Cardiac muscle cell (in vitro differentiated cells and primary cell): ENCODE results near the gene GRIA3. TPM values are rescaled to one million over a fixed set of nuclear protein-coding genes. Genes with fewer than 3 reads are reported as not detected.

Experiments used
- DNase-seq, 2 donors: peaks; one replicate each; pipeline versions ENCODE4 v3.0.0 to v3.0.0-alpha.2; 2010 to 2017; ENCODE audit warnings: low read depth in 1 of 2, low spot score in 1 of 2
- H3K27ac ChIP-seq: fragments of 200-600 bp; sonication (generic); 2 replicates; pipeline ENCODE4 v1.5.1; 2016
- H3K27me3 ChIP-seq: fragments of 200-600 bp; sonication (generic); 2 replicates; pipeline ENCODE4 v1.6.0; 2016; ENCODE audit warnings: control low read depth
- H3K36me3 ChIP-seq: fragments of 200-600 bp; sonication (generic); 2 replicates; pipeline ENCODE4 v1.5.1; 2016; ENCODE audit warnings: control low read depth
- H3K4me1 ChIP-seq: fragments of 200-600 bp; sonication (generic); 2 replicates; pipeline ENCODE4 v1.8.1; 2017; ENCODE audit warnings: low read depth, mild to moderate bottlenecking, mixed run types
- H3K4me3 ChIP-seq: fragments of 200-600 bp; sonication (generic); 2 replicates; pipeline ENCODE4 v1.5.1; 2016; ENCODE audit warnings: mild to moderate bottlenecking
- H3K9me3 ChIP-seq: fragments of 200-600 bp; sonication (generic); 2 replicates; pipeline ENCODE4 v1.5.1; 2017; ENCODE audit warnings: low read depth, mild to moderate bottlenecking, control low read depth
- CTCF ChIP-seq: IDR thresholded peaks from 2 replicates; pipeline ENCODE4 v1.5.1; 2012; ENCODE audit warnings: low read depth, mild to moderate bottlenecking, low read length
- polyA plus RNA-seq: library from polyadenylated mRNA; unstranded; fragments of >200 nt; fragmentation: Nextera tagmentation; extraction: Ambion mirVana; gene quantifications from 2 replicates; pipeline ENCODE4 v1.2.1, GENCODE V29; 2016
- total RNA-seq: library from RNA; depleted of rRNA; stranded (reverse); fragments of >200 nt; gene quantifications from 2 replicates; pipeline ENCODE4 v1.2.3, GENCODE V29; 2016

Gene GRIA3
- total and polyA plus RNA-seq, 2 experiments from 2014 or later = 2.8 to 6.1 TPM

- Histone ChIP-seq H3K27me3 (no peaks in the 10 kb centered on the region), H3K4me1 (no peaks in the 10 kb centered on the region), H3K36me3 (no peaks in the 10 kb centered on the region), H3K4me3 (no peak overlapping the region), H3K9me3 (no peaks in the 10 kb centered on the region), H3K27ac (no peak overlapping the region)
- TF ChIP-seq CTCF = no peak
- DNase-seq = no peak
Observed at GRCh38 chrX:123330229-123330942, 146.3 kb downstream of the GRIA3 start.

GRCh38 chrX:123331349-123331748, 147.3 kb downstream of the GRIA3 start:
- no peaks in the 10 kb centered on the region for H3K27me3 ChIP-seq
- no peak for DNase-seq
- H3K9me3 ChIP-seq = no peaks in the 10 kb centered on the region
- no peak for TF ChIP-seq CTCF
- no peaks in the 10 kb centered on the region for H3K4me1 ChIP-seq
- H3K27ac ChIP-seq = no peak overlapping the region
- H3K4me3 ChIP-seq = no peak overlapping the region
- H3K36me3 ChIP-seq = no peaks in the 10 kb centered on the region

- H3K9me3 ChIP-seq = no peaks in the 10 kb centered on the region
- H3K36me3 ChIP-seq = no peaks in the 10 kb centered on the region
- TF ChIP-seq CTCF = no peak
- no peak overlapping the region for H3K27ac ChIP-seq
- no peak for DNase-seq
- no peaks in the 10 kb centered on the region for H3K27me3 ChIP-seq
- no peaks in the 10 kb centered on the region for H3K4me1 ChIP-seq
- no peak overlapping the region for H3K4me3 ChIP-seq
Observed at GRCh38 chrX:123331859-123332258, 147.8 kb downstream of the GRIA3 start.

- no peak for DNase-seq
- no peak overlapping the region for H3K27ac ChIP-seq
- TF ChIP-seq CTCF = no peak
- peaks cover 4% of the 10 kb centered on the region for H3K4me1 ChIP-seq
- no peaks in the 10 kb centered on the region for H3K9me3 ChIP-seq
- H3K36me3 ChIP-seq = no peaks in the 10 kb centered on the region
- no peaks in the 10 kb centered on the region for H3K27me3 ChIP-seq
- no peak overlapping the region for H3K4me3 ChIP-seq
Observed at GRCh38 chrX:123336666-123337065, 152.6 kb downstream of the GRIA3 start.

GRCh38 chrX:123337886-123338639, 154.0 kb downstream of the GRIA3 start:
- H3K4me1 ChIP-seq = peaks cover 4% of the 10 kb centered on the region
- H3K27me3 ChIP-seq = no peaks in the 10 kb centered on the region
- TF ChIP-seq CTCF = no peak
- no peaks in the 10 kb centered on the region for H3K36me3 ChIP-seq
- no peak overlapping the region for H3K27ac ChIP-seq
- DNase-seq = no peak
- H3K9me3 ChIP-seq = no peaks in the 10 kb centered on the region
- no peak overlapping the region for H3K4me3 ChIP-seq
